IPS-18c (cell line): ENCODE results near the gene IFNA10.
"Not testable (repeated sequence)": the region's sequence is repeated elsewhere in the genome, so short reads cannot be mapped to it uniquely, and the experiment has no call there.

Experiments used
- H3K4me3 ChIP-seq: 2 replicates; pipeline ENCODE4 v1.7.0; 2013; ENCODE audit warnings: low read depth, mild to moderate bottlenecking, low read length, moderate library complexity; ENCODE audit not compliant: insufficient read depth
- H3K9me3 ChIP-seq: one replicate; pipeline ENCODE4 v1.6.1; 2013; ENCODE audit warnings: mild to moderate bottlenecking, low read length, moderate library complexity; ENCODE audit not compliant: control insufficient read depth, insufficient read depth

IFNA10 gene

GRCh38 chr9:21207043-21207442 is at the start of gene IFNA10:
IFNA10 (minus strand) TSS chr9:21207143; CDS start chr9:21207097, 46 bp downstream.
- not testable (repeated sequence) for H3K9me3 ChIP-seq, H3K4me3 ChIP-seq

GRCh38 chr9:21255538-21256212 is 48.7 kb upstream of the IFNA10 start:
- Histone ChIP-seq H3K9me3 (peaks cover 2% of the 10 kb centered on the region), H3K4me3 (no peak overlapping the region)

- no peak overlapping the region for H3K4me3 ChIP-seq
These were observed 46.0 kb upstream of the IFNA10 start for GRCh38 chr9:21252721-21253547.

DNA sequence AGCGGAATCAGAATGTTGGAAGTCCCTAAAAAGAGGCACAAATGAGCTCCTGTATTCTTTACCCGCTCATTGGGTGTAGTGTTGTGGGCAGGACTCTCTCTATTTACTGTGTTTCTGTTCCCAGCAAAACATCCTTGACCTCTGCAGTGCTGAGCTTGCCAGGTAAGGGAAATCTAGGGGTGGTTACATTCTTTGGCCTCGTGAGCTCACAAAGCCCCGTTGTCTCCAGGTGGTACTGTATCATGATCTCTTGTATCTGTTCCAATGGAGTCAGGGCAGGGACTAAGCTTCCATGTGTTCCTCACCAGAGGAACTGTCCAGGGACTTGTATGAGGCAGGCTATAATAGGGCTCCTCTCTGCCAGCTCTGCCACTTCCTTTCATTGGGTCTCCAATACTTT is 44.7 kb upstream of the IFNA10 start:
- H3K9me3 ChIP-seq, result no peaks in the 10 kb centered on the region
- H3K4me3 ChIP-seq, result no peak overlapping the region

More at GRCh38 chr9:21252721-21253547, 46.0 kb upstream of the IFNA10 start:
- no peaks in the 10 kb centered on the region for H3K9me3 ChIP-seq

- Histone ChIP-seq H3K4me3 (no peak overlapping the region), H3K9me3 (no peaks in the 10 kb centered on the region)
These were observed 44.2 kb upstream of the IFNA10 start for GRCh38 chr9:21251190-21251589.

GRCh38 chr9:21244836-21245235 is 37.9 kb upstream of the IFNA10 start:
- no peak overlapping the region for H3K4me3 ChIP-seq
- H3K9me3 ChIP-seq, result no peaks in the 10 kb centered on the region

- no peaks in the 10 kb centered on the region for H3K9me3 ChIP-seq
- no peak within 1 kb of the TSS for H3K4me3 ChIP-seq
These were observed 33.0 kb upstream of the IFNA10 start, which contains the start of gene IFNA14 for GRCh38 chr9:21239911-21240310. IFNA14 (minus strand) TSS chr9:21240005; CDS start chr9:21239935, 70 bp downstream.

GRCh38 chr9:21236360-21236714 is 29.4 kb upstream of the IFNA10 start:
- not testable (repeated sequence) for H3K9me3 ChIP-seq, H3K4me3 ChIP-seq

DNA sequence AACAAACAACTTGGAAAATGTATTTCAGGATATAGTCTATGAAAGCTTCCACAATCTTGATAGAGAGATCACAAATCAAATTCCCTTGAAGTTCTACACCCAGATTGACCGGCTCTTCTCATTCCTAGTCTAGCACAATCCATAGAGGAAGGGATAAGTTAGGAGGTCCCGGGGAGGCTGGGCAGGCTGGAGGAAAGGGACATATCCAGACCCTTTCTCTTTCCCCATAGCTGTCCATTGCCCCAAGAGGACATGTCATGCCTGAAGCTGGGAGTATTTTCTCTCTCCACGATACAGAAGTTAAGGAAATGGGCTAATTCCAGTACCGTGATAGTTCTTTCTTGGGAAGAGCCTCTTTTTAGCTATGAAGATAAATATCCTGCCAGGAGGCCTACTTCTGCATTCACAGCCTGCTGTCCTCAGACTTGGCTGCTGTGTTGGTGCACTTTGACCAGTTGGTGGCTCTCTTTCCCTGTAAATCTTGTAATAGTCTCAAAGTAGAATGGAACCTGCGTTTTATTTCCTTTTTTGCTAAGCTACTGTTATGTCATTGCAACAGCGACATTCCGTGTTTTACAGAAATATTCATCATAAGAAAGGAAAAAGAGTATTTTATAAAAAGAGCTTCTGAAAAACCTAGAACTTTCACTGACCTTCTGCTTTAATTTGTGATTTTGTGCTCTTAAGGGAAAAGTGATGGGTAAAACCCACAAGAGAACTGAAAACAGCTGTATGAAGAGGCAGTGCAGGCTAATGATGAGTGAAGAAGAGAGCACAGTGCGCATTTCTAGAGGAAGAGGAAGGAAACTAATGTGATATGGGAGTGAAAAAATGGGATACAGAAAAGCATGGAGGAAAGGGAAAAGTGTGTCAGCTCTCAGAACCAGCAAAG is 28.8 kb upstream of the IFNA10 start:
- not testable (repeated sequence) for H3K9me3 ChIP-seq, H3K4me3 ChIP-seq

- no peak overlapping the region for H3K4me3 ChIP-seq
- no peaks in the 10 kb centered on the region for H3K9me3 ChIP-seq
These were observed 27.3 kb upstream of the IFNA10 start for GRCh38 chr9:21234153-21234687.

DNA sequence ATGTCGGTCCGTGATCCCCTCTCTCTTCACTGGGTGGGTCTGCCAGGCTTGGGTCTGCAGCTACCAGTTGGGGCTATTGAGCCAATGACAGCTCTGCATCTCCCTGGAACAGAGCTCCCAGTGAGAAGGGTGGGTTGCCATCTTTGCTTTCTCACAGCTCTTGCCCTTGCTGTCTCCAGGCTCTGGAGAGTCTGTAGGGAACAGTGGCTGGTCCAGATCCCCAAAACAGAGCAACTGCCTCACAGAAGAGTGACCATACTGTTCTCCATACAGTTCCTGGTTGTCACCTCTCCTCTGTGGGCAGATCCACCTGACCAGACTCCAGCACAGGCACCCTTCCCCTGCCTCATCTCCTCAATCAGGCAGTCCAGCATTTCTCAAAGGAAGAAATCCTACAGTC is 26.3 kb upstream of the IFNA10 start:
- no peaks in the 10 kb centered on the region for H3K9me3 ChIP-seq
- H3K4me3 ChIP-seq, result no peak overlapping the region

DNA sequence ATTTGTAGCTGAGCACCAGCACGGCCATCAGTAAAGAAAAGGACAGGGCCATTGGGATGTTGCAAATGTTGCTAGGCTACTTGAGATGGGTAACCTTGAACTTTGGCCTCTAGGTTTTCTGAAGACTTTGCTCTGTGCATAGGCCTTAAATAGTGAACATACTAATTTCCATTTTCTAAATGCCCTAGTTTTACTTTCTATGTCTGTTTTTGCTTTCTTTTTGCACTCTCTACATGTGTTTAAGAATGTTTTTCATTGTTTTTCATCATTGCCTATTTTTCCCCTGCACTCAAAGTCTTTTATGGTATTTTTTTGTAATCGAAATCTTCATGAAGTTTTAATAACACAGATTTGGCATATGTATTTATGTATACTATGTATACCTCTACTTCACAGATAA is 21.2 kb upstream of the IFNA10 start, which contains the start of gene IFNA17:
TSS of gene IFNA17 (minus strand) at position 101 of the 400 bp plus-strand sequence. CDS start at position 52, 49 bp downstream.
- Histone ChIP-seq H3K4me3 (no peak within 1 kb of the TSS), H3K9me3 (no peaks in the 10 kb centered on the region)

DNA sequence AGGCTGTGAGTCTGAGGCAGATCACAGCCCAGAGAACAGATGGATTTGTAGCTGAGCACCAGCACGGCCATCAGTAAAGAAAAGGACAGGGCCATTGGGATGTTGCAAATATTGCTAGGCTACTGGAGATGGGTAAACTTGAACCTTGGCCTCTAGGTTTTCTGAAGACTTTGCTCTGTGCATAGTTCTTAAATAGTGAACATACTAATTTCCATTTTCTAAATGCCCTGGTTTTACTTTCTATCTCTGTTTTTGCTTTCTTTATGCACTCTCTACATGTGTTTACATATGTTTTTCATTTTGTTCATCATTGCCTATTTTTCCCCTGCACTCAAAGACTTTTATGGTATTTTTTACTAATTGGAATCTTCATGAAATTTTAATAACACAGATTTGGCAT is 10.3 kb upstream of the IFNA10 start, which contains the start of gene IFNA16:
TSS of gene IFNA16 (minus strand) at position 101 of the 400 bp plus-strand sequence. CDS start at position 95, 6 bp downstream.
- not testable (repeated sequence) for H3K4me3 ChIP-seq

DNA sequence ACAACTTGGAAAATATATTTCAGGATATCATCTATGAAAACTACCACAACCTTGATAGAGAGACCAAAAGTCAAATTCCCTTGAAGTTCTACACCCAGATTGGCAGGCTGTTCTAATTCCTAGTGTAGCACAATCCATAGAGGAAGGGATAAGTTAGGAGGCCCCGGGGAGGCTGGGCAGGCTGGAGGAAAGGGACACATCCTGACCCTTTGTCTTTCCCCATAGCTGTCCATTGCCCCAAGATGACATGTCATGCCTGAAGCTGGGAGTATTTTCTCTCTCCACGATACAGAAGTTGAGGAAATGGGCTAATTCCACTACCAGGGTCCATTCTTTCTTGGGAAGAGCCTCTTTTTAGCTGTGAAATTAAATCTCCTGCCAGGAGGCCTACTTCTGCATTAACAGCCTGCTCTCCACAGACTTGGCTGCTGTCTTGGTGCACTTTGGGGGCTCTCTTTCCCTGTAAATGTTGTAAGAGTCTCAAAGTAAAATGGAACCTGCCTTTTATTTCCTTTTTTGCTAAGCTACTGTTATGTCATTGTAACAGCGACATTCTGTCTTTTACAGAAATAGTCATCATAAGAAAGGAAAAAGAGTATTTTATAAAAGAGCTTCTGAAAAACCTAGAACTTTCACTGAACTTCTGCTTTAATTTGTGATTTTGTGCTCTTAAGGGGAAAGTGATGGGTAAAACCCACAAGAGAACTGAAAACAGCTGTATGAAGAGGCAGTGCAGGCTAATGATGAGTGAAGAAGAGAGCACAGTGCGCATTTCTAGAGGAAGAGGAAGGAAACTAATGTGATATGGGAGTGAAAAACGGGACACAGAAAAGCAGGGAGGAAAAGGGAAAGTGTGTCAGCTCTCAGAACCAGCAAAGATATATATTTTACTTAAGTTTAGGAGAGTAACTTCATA is 6.7 kb upstream of the IFNA10 start:
- H3K4me3 ChIP-seq, H3K9me3 ChIP-seq: not testable (repeated sequence)

More for the DNA sequence above, 10.3 kb upstream of the IFNA10 start, which contains the start of gene IFNA16:
- not testable (repeated sequence) for H3K9me3 ChIP-seq

DNA sequence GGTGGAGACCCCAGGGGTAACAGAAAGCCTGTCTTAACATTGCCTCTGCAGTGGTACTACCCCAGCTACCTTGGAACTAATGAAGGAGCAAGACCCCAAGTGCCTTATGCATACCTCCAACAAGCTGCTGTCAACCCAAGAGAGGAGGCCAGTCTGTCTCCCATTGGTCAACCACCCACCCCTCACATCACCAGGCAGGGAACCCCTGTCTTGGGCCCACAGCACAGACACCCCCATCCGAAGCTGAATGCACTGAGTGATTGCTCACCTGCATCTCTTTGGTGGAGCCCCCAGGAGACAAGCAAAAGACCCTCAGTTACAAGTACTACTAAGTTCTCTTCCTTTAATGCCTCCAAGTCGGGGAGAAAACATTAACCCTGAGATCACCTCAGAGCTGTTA is 5.2 kb upstream of the IFNA10 start:
- not testable (repeated sequence) for H3K4me3 ChIP-seq, H3K9me3 ChIP-seq

- H3K4me3 ChIP-seq, H3K9me3 ChIP-seq: not testable (repeated sequence)
These were observed 3.8 kb upstream of the IFNA10 start for GRCh38 chr9:21210782-21211181.
